HepG2 (cell line): ENCODE results near the gene CD300LD. TPM values are rescaled to one million over a fixed set of nuclear protein-coding genes. Genes with fewer than 3 reads are reported as not detected.

Experiments
- ATAC-seq: fragments of 200-7000 bp; cut with Tn5 transposase; 3 replicates; pipeline ENCODE4 v1.9.1; 2020; ENCODE audit warnings: mild to moderate bottlenecking, moderate library complexity
- BruUV-seq: library from RNA; stranded (reverse); fragments of 400-500 nt; replicated peaks from 2 replicates; lab custom pipeline; 2021; lab: Mats Ljungman, UMichigan
- CTCF ChIA-PET: fragments of 300-600 bp; formaldehyde crosslinking; extraction: SDS; loops from one replicate; lab custom pipeline; 2021; ENCODE audit warnings: low total read pairs, inconsistent platforms, low intra/inter-chr PET ratio; lab: Yijun Ruan, JAX
- POLR2A ChIA-PET: fragments of 350-600 bp; sonication (Branson Sonifier 250); formaldehyde crosslinking; loops from one replicate; lab custom pipeline; 2020; ENCODE audit warnings: antibody characterized with exemption, inconsistent platforms; lab: Yijun Ruan, JAX
- DNase-seq: peaks from one replicate; pipeline ENCODE4 v3.0.0-alpha.2; 2015; ENCODE audit warnings: low spot score
- FAIRE-seq: peaks from 3 replicates; lab custom pipeline; 2011; peaks lifted over from hg19 to GRCh38; lab: Jason Lieb, UNC
- H2AFZ ChIP-seq: one replicate; pipeline ENCODE4 v1.6.1; 2011; ENCODE audit warnings: low read length, inconsistent platforms
- H3K27ac ChIP-seq: fragments of 300-600 bp; 3 replicates; pipeline ENCODE4 v1.8.0; 2011; ENCODE audit warnings: mixed run types, mild to moderate bottlenecking, mixed read lengths, low read length, inconsistent platforms; ENCODE audit not compliant: insufficient read depth; ENCODE audit errors: extremely low read length
- H3K27me3 ChIP-seq, 2 experiments: fragments of 200-600 bp in 1 of 2; 2 replicates in 1 of 2; 3 replicates in 1 of 2; pipeline versions ENCODE4 v1.6.0 to v1.8.0; 2011; ENCODE audit warnings: low read length in 2 of 2, mild to moderate bottlenecking in 2 of 2, moderate library complexity in 2 of 2, inconsistent platforms in 1 of 2; ENCODE audit not compliant: insufficient read depth in 2 of 2, control insufficient read depth in 1 of 2
- H3K36me3 ChIP-seq, 2 experiments: fragments of 200-600 bp in 1 of 2; replicated peaks in 1 of 2; 2 replicates in 1 of 2; 3 replicates in 1 of 2; pipeline versions ENCODE4 v1.5.1 to v1.8.0; 2011; ENCODE audit warnings: low read length in 2 of 2, inconsistent platforms in 1 of 2; ENCODE audit not compliant: insufficient read depth in 2 of 2, control insufficient read depth in 1 of 2
- H3K4me1 ChIP-seq: 2 replicates; pipeline ENCODE4 v1.5.1; 2012; ENCODE audit warnings: low read length, inconsistent platforms; ENCODE audit not compliant: insufficient read depth
- H3K4me2 ChIP-seq: 2 replicates; pipeline ENCODE4 v1.6.0; 2011; ENCODE audit warnings: low read depth, low read length, inconsistent platforms
- H3K4me3 ChIP-seq, 3 experiments: fragments of 200-600 bp in 1 of 3; sonication (generic), shearing (Covaris generic) in 1 of 3; replicated peaks in 1 of 3; 2 replicates each; pipeline ENCODE4 v1.5.1; 2011 to 2016; ENCODE audit warnings: low read length in 3 of 3, inconsistent platforms in 2 of 3, low read depth in 2 of 3, mild to moderate bottlenecking in 2 of 3, control low read depth in 1 of 3, mixed read lengths in 1 of 3; ENCODE audit not compliant: insufficient read depth in 1 of 3
- H3K79me2 ChIP-seq: one replicate; pipeline ENCODE4 v1.6.1; 2011; ENCODE audit warnings: low read length, inconsistent platforms; ENCODE audit not compliant: insufficient read depth
- H3K9ac ChIP-seq: 2 replicates; pipeline ENCODE4 v1.6.0; 2011; ENCODE audit warnings: mild to moderate bottlenecking, low read depth, low read length, inconsistent platforms; ENCODE audit not compliant: insufficient read depth
- H3K9me3 ChIP-seq: 2 replicates; pipeline ENCODE4 v1.5.1; 2012; ENCODE audit warnings: mild to moderate bottlenecking, low read length
- H4K20me1 ChIP-seq: 2 replicates; pipeline ENCODE4 v1.6.0; 2011; ENCODE audit warnings: inconsistent platforms, mild to moderate bottlenecking, low read length, moderate library complexity; ENCODE audit not compliant: insufficient read depth
- CREB1 ChIP-seq, 2 experiments: fragments of 450-650 bp in 1 of 2; IDR thresholded peaks; 2 replicates each; pipeline ENCODE4 v1.6.1; 2016 to 2017; ENCODE audit warnings: control low read depth in 1 of 2, mild to moderate bottlenecking in 1 of 2, missing compliant biosample characterization in 1 of 2, missing genetic modification characterization in 1 of 2
- ELF3 ChIP-seq: IDR thresholded peaks from 2 replicates; pipeline ENCODE4 v1.6.1; 2016; ENCODE audit warnings: missing genetic modification reagents, missing compliant biosample characterization
- ZNF616 ChIP-seq: sonication (generic); formaldehyde crosslinking; IDR thresholded peaks from 2 replicates; pipeline ENCODE4 v1.5.0; 2020; ENCODE audit warnings: low read depth, mild to moderate bottlenecking, missing genetic modification reagents
- ZSCAN31 ChIP-seq: sonication (generic); formaldehyde crosslinking; IDR thresholded peaks from 2 replicates; pipeline ENCODE4 v1.5.0; 2020; ENCODE audit warnings: low read depth, mild to moderate bottlenecking, missing genetic modification reagents
- WGBS: methylation state at CpG from one replicate; pipeline ENCODE4 v1.1.6; 2017; ENCODE audit warnings: low lambda C conversion rate; 5-methylcytosine and 5-hydroxymethylcytosine counted together
- in situ Hi-C: cut with HindIII; loops from 2 replicates; pipeline ENCODE4 v1.10.0; 2017; ENCODE audit warnings: low pct_unique_long_range_greater_than_20kb; ENCODE audit not compliant: extremely low pct_ligation_motif_present
- intact Hi-C: fragments of 100-400 bp; cut with micrococcal nuclease; formaldehyde crosslinking; loops from one replicate; pipeline ENCODE4 v1.10.0; 2022; ENCODE audit not compliant: unreplicated experiment
- polyA plus RNA-seq, 8 experiments: library from polyadenylated mRNA; depleted of rRNA in 3 of 8; stranded (reverse) in 7 of 8; unstranded in 1 of 8; fragments of >200 nt; fragmentation: Illumina TruSeq in 4 of 8; extraction: Trizol in 4 of 8; gene quantifications; 2 replicates each; pipeline versions ENCODE4 v1.2.1 to v1.2.3, GENCODE V29; 2011 to 2016; ENCODE audit warnings: low read depth in 4 of 8, missing spikeins in 1 of 8, mixed read lengths in 1 of 8; ENCODE audit not compliant: insufficient read depth in 1 of 8
- total RNA-seq, 5 experiments: library from RNA; depleted of rRNA; stranded (reverse); fragments of >200 nt; fragmentation: Illumina TruSeq; extraction: Trizol; gene quantifications; 2 replicates each; pipeline ENCODE4 v1.2.3, GENCODE V29; 2016; ENCODE audit warnings: low read depth in 1 of 5
- TF ChIP-seq, protein P1 (sequence below): IDR thresholded peaks from 2 replicates; pipeline ENCODE4 v1.6.1; 2018; ENCODE audit warnings: missing genetic modification reagents, mild to moderate bottlenecking, missing compliant biosample characterization
- TF ChIP-seq, protein P2 (sequence below): sonication (generic); formaldehyde crosslinking; IDR thresholded peaks from 2 replicates; pipeline ENCODE4 v1.4.0; 2020; ENCODE audit warnings: missing genetic modification reagents

CD300LD gene
- total and polyA plus RNA-seq, 2 of the 13 experiments (the other 11 are each of a cell fraction or from before 2014, with no cell fraction given), result not detected

GRCh38 chr17:74542727-74543383, 49.2 kb downstream of the CD300LD start:
- WGBS, result 5% methylated on average over 9 of the region's 17 CpGs
- ChIA-PET CTCF (no interaction called here), POLR2A (no interaction called here)
- H3K4me1 ChIP-seq, result no peaks in the 10 kb centered on the region
- no peak overlapping the region for H3K4me2 ChIP-seq
- peaks cover 33 to 97% of the 10 kb centered on the region in 2 experiments for H3K27me3 ChIP-seq
- intact Hi-C loops (no loop called here), in situ Hi-C loops (no loop called here)
- no peak for TF ChIP-seq ZNF616 (CRISPR knock-in tag)
- TF ChIP-seq ZSCAN31 (CRISPR knock-in tag), result no peak
- TF ChIP-seq ELF3, result no peak
- peak; percentile 58; the same call in 1 of the 2 replicates for TF ChIP-seq CREB1 (IDR thresholded peaks at IDR 0.05)
- no peak for TF ChIP-seq CREB1 (CRISPR knock-in tag; IDR thresholded peaks at IDR 0.05)
- TF ChIP-seq, protein P1, sequence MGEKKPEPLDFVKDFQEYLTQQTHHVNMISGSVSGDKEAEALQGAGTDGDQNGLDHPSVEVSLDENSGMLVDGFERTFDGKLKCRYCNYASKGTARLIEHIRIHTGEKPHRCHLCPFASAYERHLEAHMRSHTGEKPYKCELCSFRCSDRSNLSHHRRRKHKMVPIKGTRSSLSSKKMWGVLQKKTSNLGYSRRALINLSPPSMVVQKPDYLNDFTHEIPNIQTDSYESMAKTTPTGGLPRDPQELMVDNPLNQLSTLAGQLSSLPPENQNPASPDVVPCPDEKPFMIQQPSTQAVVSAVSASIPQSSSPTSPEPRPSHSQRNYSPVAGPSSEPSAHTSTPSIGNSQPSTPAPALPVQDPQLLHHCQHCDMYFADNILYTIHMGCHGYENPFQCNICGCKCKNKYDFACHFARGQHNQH (CRISPR knock-in tag), result no peak
- TF ChIP-seq, protein P2, sequence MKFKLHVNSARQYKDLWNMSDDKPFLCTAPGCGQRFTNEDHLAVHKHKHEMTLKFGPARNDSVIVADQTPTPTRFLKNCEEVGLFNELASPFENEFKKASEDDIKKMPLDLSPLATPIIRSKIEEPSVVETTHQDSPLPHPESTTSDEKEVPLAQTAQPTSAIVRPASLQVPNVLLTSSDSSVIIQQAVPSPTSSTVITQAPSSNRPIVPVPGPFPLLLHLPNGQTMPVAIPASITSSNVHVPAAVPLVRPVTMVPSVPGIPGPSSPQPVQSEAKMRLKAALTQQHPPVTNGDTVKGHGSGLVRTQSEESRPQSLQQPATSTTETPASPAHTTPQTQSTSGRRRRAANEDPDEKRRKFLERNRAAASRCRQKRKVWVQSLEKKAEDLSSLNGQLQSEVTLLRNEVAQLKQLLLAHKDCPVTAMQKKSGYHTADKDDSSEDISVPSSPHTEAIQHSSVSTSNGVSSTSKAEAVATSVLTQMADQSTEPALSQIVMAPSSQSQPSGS (CRISPR knock-in tag), result no peak
- no peak overlapping the region for H3K4me3 ChIP-seq
- FAIRE-seq (no peak), ATAC-seq (no peak), DNase-seq (no peak)
- no peaks in the 10 kb centered on the region for H3K9me3 ChIP-seq
- BruUV-seq, result no TSS peak
- H3K9ac ChIP-seq, result no peak overlapping the region
- no peaks in the 10 kb centered on the region for H3K79me2 ChIP-seq
- no peak overlapping the region for H3K27ac ChIP-seq
- no peaks in the 10 kb centered on the region for H3K36me3 ChIP-seq
- no peaks in the 10 kb centered on the region for H4K20me1 ChIP-seq
- no peak overlapping the region for H2AFZ ChIP-seq
